Measurements from ENCODE around the gene PRXL2B. TPM values are rescaled to one million over a fixed set of nuclear protein-coding genes. Genes with fewer than 3 reads are reported as not detected.

The PRXL2B gene
- total RNA-seq, 1 experiment from 2014 or later = 32.2 TPM

DNA sequence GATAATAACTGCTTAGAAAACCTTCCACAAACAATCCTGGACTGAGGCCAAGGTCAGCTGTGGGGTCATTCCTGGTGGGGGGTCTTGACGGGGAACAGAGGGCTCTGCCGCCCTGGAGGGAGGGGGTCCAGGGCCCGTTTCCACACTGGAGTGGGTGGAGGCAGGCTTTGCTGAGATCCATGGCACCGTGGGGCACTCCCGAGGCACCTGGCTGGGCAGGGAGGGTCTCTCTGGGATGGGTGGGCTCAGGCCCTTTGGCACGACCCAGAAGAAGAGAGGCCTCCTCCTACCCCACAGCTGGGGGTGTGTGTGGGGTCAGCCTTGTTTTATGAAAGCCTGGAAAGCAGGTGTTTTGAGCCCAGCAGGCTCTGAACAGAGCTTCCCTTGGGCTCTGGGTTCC lies 41.2 kb downstream of the PRXL2B start:
- BruUV-seq (replicated peaks) = no TSS peak
- Histone ChIP-seq H3K36me3 (ENCODE audit: control insufficient read depth in 1 of 2, insufficient read depth in 2 of 2, low read length in 2 of 2) (no peaks in the 10 kb centered on the region), H4K20me1 (ENCODE audit: insufficient read depth) (no peaks in the 10 kb centered on the region), H3K9me2 (ENCODE audit: insufficient read depth) (no peaks in the 10 kb centered on the region), H3K4me2 (ENCODE audit: low read length) (no peak overlapping the region), H3K9ac (ENCODE audit: low read length) (no peak overlapping the region), H3K9me3 (ENCODE audit: control insufficient read depth in 1 of 2, insufficient read depth in 1 of 2, low read depth in 1 of 2, low read length in 2 of 2) (peaks cover 0 to 7% of the 10 kb centered on the region in 2 experiments; a peak in 1 of 4 replicates), H2AFZ (ENCODE audit: low read depth, low read length, poor library complexity, severe bottlenecking) (no peak overlapping the region), H3K27me3 (ENCODE audit: insufficient read depth, low read length) (no peaks in the 10 kb centered on the region), H3K4me3 (replicated peaks in 1 of 2; ENCODE audit: low read depth in 1 of 2, low read length in 2 of 2) (no peak overlapping the region), H3K4me1 (ENCODE audit: control insufficient read depth in 1 of 2, insufficient read depth in 2 of 2, low read length in 2 of 2) (peaks cover 0 to 1% of the 10 kb centered on the region in 2 experiments; a peak in 2 of 4 replicates), H3K79me2 (ENCODE audit: insufficient read depth, low read length) (no peaks in the 10 kb centered on the region), H3K27ac (ENCODE audit: low read depth, low read length) (no peak overlapping the region)
- ATAC-seq (no peak), DNase-seq (ENCODE audit: low read depth, low spot score) (no peak)
- TF ChIP-seq CEBPB (IDR thresholded peaks at IDR 0.05; ENCODE audit: low read depth) (no peak), CBX3 (IDR thresholded peaks at IDR 0.05; ENCODE audit: low read depth) (no peak), POLR2AphosphoS5 (IDR thresholded peaks at IDR 0.05; ENCODE audit: low read depth, low read length) (no peak), CTCF (IDR thresholded peaks at IDR 0.05 in 2 of 3, conservative IDR thresholded peaks at IDR 0.05 in 1 of 3; ENCODE audit: borderline replicate concordance in 1 of 3, insufficient read depth in 1 of 3, low read depth in 2 of 3, low read length in 2 of 3) (no peak), ZNF274 (IDR thresholded peaks at IDR 0.05; ENCODE audit: low read depth, low read length) (no peak), ELF1 (IDR thresholded peaks at IDR 0.05; ENCODE audit: borderline replicate concordance, low read depth) (no peak), RAD21 (IDR thresholded peaks at IDR 0.05; ENCODE audit: low read depth) (no peak), EZH2 (IDR thresholded peaks at IDR 0.05) (no peak), EGR1 (IDR thresholded peaks at IDR 0.05; ENCODE audit: low read depth) (no peak), FOSL1 (IDR thresholded peaks at IDR 0.05; ENCODE audit: low read depth) (no peak), ATF3 (IDR thresholded peaks at IDR 0.05) (no peak), YY1 (IDR thresholded peaks at IDR 0.05; ENCODE audit: extremely low read depth, insufficient replicate concordance, low read depth, low read length) (no peak), SRF (IDR thresholded peaks at IDR 0.05; ENCODE audit: low read depth) (no peak), ZFX (IDR thresholded peaks at IDR 0.05) (no peak)
- TF ChIP-seq, protein P1, sequence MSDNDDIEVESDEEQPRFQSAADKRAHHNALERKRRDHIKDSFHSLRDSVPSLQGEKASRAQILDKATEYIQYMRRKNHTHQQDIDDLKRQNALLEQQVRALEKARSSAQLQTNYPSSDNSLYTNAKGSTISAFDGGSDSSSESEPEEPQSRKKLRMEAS (IDR thresholded peaks at IDR 0.05) = no peak
- intact Hi-C loops (cut with micrococcal nuclease) = no loop called here
- RAD21 ChIA-PET (ENCODE audit: low non-redundant PET in 1 of 2, low total read pairs in 2 of 2, uncharacterized antibody in 2 of 2, unreplicated experiment in 2 of 2) = no interaction called here
- POLR2A ChIA-PET = no interaction called here
- CTCF ChIA-PET = no interaction called here

Data from HCT116 (cell line).